ENCODE measurements around the gene RNF113B. TPM values are rescaled to one million over a fixed set of nuclear protein-coding genes. Genes with fewer than 3 reads are reported as not detected.

The RNF113B gene
- not detected for polyA plus RNA-seq (2013, experiment 1 of 2)
- polyA plus RNA-seq (2013, experiment 2 of 2) = not detected

DNA sequence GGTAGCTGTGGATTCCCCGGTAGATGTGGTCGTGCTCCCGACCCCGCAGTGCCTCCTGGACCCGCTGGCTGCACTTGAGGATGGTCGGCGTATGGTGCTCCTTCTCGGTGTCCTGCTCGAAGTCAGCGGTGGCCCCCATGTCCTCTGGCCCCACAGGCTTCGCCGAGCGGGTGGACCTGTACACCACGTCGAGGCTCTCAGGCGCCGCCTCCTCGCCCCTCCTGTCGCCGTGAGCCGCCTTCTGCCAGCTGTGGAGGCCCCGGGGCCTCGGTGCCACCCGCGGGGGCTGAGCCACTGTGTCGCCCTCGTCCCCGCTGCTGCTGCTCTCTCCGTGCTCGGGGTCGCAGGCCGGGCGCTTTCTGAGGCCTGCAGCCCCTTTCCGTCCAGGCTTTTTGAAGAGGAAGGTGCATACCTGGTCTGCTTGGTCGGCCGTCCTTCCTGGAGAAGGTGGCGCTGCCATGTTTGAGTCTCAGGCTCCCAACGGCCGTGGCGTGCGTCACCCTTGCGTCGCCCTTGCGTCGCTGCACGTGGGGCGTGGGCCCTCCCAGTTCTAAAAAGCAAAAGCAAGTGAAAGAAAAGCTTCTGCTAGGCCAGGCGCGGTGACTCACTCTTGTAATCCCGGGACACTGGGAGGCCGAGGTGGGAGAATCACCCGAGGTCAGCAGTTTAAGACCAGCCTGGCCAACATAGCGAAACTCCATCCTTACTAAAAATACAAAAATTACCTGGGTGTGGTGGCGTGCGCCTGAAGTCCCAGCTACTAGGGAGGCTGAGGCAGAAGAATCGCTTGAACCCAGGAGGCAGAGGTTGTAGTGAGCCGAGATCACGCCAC is at the start of gene RNF113B:
Gene RNF113B, minus strand, starts transcription at position 493 of the 832 bp plus-strand sequence. Its CDS starts 33 bp downstream, at position 460.
- 91% methylated on average over 58 of the region's 58 CpGs for WGBS
- Histone ChIP-seq H3K4me1 (ENCODE audit: control insufficient read depth, insufficient read depth, low read depth, low read length) (peaks cover 23% of the 10 kb centered on the region), H3K4me2 (ENCODE audit: low read length, poor library complexity, severe bottlenecking) (no peak within 1 kb of the TSS), H3K4me3 (ENCODE audit: insufficient read depth in 1 of 2, low read depth in 1 of 2, low read length in 2 of 2) (no peak within 1 kb of the TSS), H2BK120ac (ENCODE audit: low read depth, low read length) (peak within 1 kb of the TSS; percentile 51), H3K18ac (ENCODE audit: low read depth in 1 of 2, low read length in 2 of 2) (peak within 1 kb of the TSS; percentile 60 to 85), H2BK15ac (ENCODE audit: low read depth, poor library complexity, severe bottlenecking) (peak within 1 kb of the TSS; percentile 92), H3K4ac (ENCODE audit: low read depth in 1 of 2, low read length in 2 of 2) (peak within 1 kb of the TSS; percentile 3 to 55), H3K23ac (ENCODE audit: low read length in 2 of 2) (peak within 1 kb of the TSS in 1 of 2 experiments; percentile 94), H3K79me1 (replicated peaks; ENCODE audit: low read length, poor library complexity, severe bottlenecking) (peaks cover 12% of the 10 kb centered on the region), H4K8ac (ENCODE audit: low read length) (peak within 1 kb of the TSS; percentile 21), H4K91ac (ENCODE audit: low read length) (peak within 1 kb of the TSS; percentile 80), H2AK5ac (ENCODE audit: low read length, severe bottlenecking) (peak within 1 kb of the TSS; percentile 31), H3K27me3 (ENCODE audit: control insufficient read depth in 1 of 2, insufficient read depth in 1 of 2, low read length in 2 of 2) (no peaks in the 10 kb centered on the region), H2AFZ (ENCODE audit: low read depth, low read length) (no peak within 1 kb of the TSS), H3K9ac (ENCODE audit: low read length) (no peak within 1 kb of the TSS), H3K27ac (ENCODE audit: low read length, poor library complexity, severe bottlenecking) (peak within 1 kb of the TSS; percentile 59), H3K36me3 (ENCODE audit: control insufficient read depth in 1 of 2, insufficient read depth in 2 of 2, low read depth in 1 of 2, low read length in 2 of 2) (peaks cover 3 to 13% of the 10 kb centered on the region in 2 experiments), H3K14ac (ENCODE audit: low read length in 2 of 2) (peak within 1 kb of the TSS in 1 of 2 experiments; percentile 96), H3K9me3 (ENCODE audit: control insufficient read depth, low read length) (no peaks in the 10 kb centered on the region), H2BK5ac (ENCODE audit: low read depth, low read length, poor library complexity, severe bottlenecking) (no peak within 1 kb of the TSS), H2BK12ac (ENCODE audit: low read length in 2 of 2) (peak within 1 kb of the TSS in 1 of 2 experiments; percentile 74)
- peak; percentile 45 for DNase-seq

DNA sequence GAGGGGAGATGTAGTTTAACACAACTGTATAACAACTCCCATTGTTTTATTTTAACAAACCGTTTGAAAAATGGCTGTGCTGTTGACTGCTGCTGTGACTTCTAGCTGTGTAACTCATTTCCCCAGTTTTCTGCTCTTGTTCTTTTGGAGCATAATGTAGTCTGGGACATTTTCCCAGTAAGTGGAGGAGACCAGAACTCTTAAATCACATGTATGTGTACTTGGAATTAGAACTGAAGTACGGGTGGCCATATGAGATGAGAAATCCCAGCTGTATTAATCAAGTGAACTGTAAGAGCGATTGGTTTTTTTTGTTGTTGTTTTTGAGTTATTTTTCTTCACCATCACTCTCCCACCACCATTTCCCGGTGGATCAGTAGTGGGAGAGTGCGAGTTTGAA is 49.4 kb upstream of the RNF113B start:
- H3K27ac ChIP-seq (ENCODE audit: low read length, poor library complexity, severe bottlenecking) = no peak overlapping the region
- no peak overlapping the region for H2BK120ac ChIP-seq (ENCODE audit: low read depth, low read length)
- no peak overlapping the region for H3K4me3 ChIP-seq (ENCODE audit: insufficient read depth in 1 of 2, low read depth in 1 of 2, low read length in 2 of 2)
- no peak for DNase-seq
- H2AK5ac ChIP-seq (ENCODE audit: low read length, severe bottlenecking) = no peak overlapping the region
- no peaks in the 10 kb centered on the region for H3K9me3 ChIP-seq (ENCODE audit: control insufficient read depth, low read length)
- H3K79me1 ChIP-seq (replicated peaks; ENCODE audit: low read length, poor library complexity, severe bottlenecking) = peaks cover 33% of the 10 kb centered on the region
- no peak overlapping the region for H2BK15ac ChIP-seq (ENCODE audit: low read depth, poor library complexity, severe bottlenecking)
- H3K36me3 ChIP-seq (ENCODE audit: control insufficient read depth in 1 of 2, insufficient read depth in 2 of 2, low read depth in 1 of 2, low read length in 2 of 2) = peaks cover 9 to 17% of the 10 kb centered on the region in 2 experiments
- no peaks in the 10 kb centered on the region for H3K27me3 ChIP-seq (ENCODE audit: control insufficient read depth in 1 of 2, insufficient read depth in 1 of 2, low read length in 2 of 2)
- 86% methylated on average over 1 of the region's 5 CpGs for WGBS
- H2BK5ac ChIP-seq (ENCODE audit: low read depth, low read length, poor library complexity, severe bottlenecking) = no peak overlapping the region
- H3K4me2 ChIP-seq (ENCODE audit: low read length, poor library complexity, severe bottlenecking) = no peak overlapping the region
- no peak overlapping the region for H3K9ac ChIP-seq (ENCODE audit: low read length)
- no peak overlapping the region for H3K14ac ChIP-seq (ENCODE audit: low read length in 2 of 2)
- H2AFZ ChIP-seq (ENCODE audit: low read depth, low read length) = no peak overlapping the region
- no peak overlapping the region for H3K23ac ChIP-seq (ENCODE audit: low read length in 2 of 2)
- H2BK12ac ChIP-seq (ENCODE audit: low read length in 2 of 2) = no peak overlapping the region
- H3K18ac ChIP-seq (ENCODE audit: low read depth in 1 of 2, low read length in 2 of 2) = no peak overlapping the region
- no peak overlapping the region for H4K8ac ChIP-seq (ENCODE audit: low read length)
- no peak overlapping the region for H4K91ac ChIP-seq (ENCODE audit: low read length)
- H3K4me1 ChIP-seq (ENCODE audit: control insufficient read depth, insufficient read depth, low read depth, low read length) = peaks cover 14% of the 10 kb centered on the region
- H3K4ac ChIP-seq (ENCODE audit: low read depth in 1 of 2, low read length in 2 of 2) = no peak overlapping the region

DNA sequence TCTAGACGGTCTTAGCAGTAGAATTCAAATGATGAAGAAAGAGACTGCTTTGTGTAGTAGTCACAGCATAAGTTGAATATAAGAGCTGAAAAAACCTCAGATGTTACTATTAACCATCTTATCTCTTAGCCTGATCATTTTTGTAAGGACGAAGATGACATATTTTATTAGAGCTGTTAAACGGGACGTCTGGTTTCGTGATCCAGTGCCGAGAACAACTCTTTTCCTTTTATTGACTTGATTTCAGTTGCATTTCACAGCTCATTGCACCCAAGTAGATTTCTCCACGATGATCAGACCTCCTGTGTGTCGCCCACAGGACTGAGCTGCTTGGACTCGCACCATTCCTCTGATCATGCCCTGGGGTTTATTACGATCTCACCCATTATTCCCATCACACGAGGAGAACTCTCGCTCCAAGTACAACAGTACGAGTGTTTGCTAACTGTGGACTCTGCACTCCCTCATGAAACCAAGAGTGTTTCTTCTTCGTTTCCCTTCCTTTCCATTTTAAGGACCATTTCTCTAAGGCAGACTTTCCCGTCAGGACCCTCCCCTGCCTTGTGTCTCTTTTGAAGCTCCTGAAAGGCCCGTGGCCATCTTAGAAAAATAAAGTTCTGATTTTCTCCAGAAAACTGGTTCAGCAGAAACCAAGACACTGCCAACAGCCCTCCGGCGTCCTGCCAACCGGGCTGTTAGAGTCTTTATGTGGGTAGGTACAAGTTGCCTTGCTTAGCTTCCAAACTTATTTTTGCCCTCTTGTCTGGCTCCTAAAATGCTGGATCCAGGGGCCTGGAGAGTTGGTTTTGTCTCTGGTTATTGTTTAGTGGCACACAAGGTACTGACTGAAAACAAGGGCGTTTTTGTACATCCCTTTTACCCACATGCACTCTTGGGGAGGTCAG is 48.2 kb upstream of the RNF113B start:
- Histone ChIP-seq H2BK12ac (ENCODE audit: low read length in 2 of 2) (no peak overlapping the region), H2BK15ac (ENCODE audit: low read depth, poor library complexity, severe bottlenecking) (no peak overlapping the region), H3K4me2 (ENCODE audit: low read length, poor library complexity, severe bottlenecking) (no peak overlapping the region), H4K8ac (ENCODE audit: low read length) (no peak overlapping the region), H3K9ac (ENCODE audit: low read length) (no peak overlapping the region), H4K91ac (ENCODE audit: low read length) (no peak overlapping the region), H2BK5ac (ENCODE audit: low read depth, low read length, poor library complexity, severe bottlenecking) (no peak overlapping the region), H3K79me1 (replicated peaks; ENCODE audit: low read length, poor library complexity, severe bottlenecking) (peaks cover 29% of the 10 kb centered on the region), H3K36me3 (ENCODE audit: control insufficient read depth in 1 of 2, insufficient read depth in 2 of 2, low read depth in 1 of 2, low read length in 2 of 2) (peaks cover 9 to 13% of the 10 kb centered on the region in 2 experiments), H3K9me3 (ENCODE audit: control insufficient read depth, low read length) (no peaks in the 10 kb centered on the region), H3K18ac (ENCODE audit: low read depth in 1 of 2, low read length in 2 of 2) (no peak overlapping the region), H3K4me3 (ENCODE audit: insufficient read depth in 1 of 2, low read depth in 1 of 2, low read length in 2 of 2) (no peak overlapping the region), H3K4me1 (ENCODE audit: control insufficient read depth, insufficient read depth, low read depth, low read length) (peaks cover 14% of the 10 kb centered on the region), H2AK5ac (ENCODE audit: low read length, severe bottlenecking) (peak overlapping the region; percentile 25), H3K23ac (ENCODE audit: low read length in 2 of 2) (no peak overlapping the region), H2AFZ (ENCODE audit: low read depth, low read length) (no peak overlapping the region), H3K4ac (ENCODE audit: low read depth in 1 of 2, low read length in 2 of 2) (no peak overlapping the region), H3K27ac (ENCODE audit: low read length, poor library complexity, severe bottlenecking) (no peak overlapping the region), H2BK120ac (ENCODE audit: low read depth, low read length) (no peak overlapping the region), H3K14ac (ENCODE audit: low read length in 2 of 2) (no peak overlapping the region), H3K27me3 (ENCODE audit: control insufficient read depth in 1 of 2, insufficient read depth in 1 of 2, low read length in 2 of 2) (no peaks in the 10 kb centered on the region)
- DNase-seq = no peak
- WGBS = 98% methylated on average over 19 of the region's 20 CpGs
